ENCODE data around the gene SCD5.

SCD5 gene

DNA sequence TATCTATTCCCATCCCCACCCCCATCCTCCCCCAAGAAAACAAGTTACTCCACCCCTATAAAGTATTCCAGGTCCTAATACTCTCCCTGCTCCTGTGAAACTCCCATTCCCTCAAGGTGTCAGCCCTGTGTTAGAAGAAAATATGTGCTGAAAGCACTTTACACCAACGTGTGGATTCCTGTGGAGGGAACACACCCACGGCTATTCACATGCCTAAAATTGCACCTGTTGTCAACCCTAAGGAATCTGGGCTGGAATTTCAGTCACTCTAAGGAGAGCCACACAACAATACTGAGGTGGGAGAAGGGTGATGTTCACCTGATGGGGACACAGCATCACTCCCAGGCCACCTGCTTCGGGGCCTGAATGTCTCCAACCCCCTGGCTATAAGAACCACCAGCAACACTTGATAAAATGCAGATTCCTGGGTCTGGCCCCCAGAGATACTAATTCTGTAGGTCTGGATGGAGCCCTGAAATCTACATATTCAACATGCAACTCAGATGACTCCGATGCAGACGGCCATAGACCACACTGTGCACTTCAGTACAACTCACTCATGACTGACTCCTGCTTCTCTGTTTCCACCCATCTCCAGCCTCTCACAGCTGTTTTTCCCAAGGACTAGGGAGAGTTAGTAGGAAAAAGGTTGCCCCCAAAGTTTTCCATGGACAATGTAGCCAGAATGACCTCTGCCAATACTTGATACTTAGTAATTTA is 15.8 kb downstream of the SCD5 start:
- H3K4me1 ChIP-seq (ENCODE audit: control insufficient read depth, insufficient read depth, low read length, poor library complexity, severe bottlenecking) = peaks cover 22% of the 10 kb centered on the region
- H3K9me3 ChIP-seq (ENCODE audit: control insufficient read depth, low read length) = no peaks in the 10 kb centered on the region
- H3K4me3 ChIP-seq (ENCODE audit: extremely low read depth, insufficient read depth, low read length, poor library complexity, severe bottlenecking) = no peak overlapping the region
- H3K27ac ChIP-seq (ENCODE audit: low read depth, low read length, severe bottlenecking) = no peak overlapping the region
- no peaks in the 10 kb centered on the region for H3K36me3 ChIP-seq (ENCODE audit: control insufficient read depth, insufficient read depth, low read length)
- WGBS, 2 experiments (ENCODE audit: insufficient coverage in 2 of 2) = 64 to 80% methylated on average over 1 to 4 of the region's 5 CpGs

DNA sequence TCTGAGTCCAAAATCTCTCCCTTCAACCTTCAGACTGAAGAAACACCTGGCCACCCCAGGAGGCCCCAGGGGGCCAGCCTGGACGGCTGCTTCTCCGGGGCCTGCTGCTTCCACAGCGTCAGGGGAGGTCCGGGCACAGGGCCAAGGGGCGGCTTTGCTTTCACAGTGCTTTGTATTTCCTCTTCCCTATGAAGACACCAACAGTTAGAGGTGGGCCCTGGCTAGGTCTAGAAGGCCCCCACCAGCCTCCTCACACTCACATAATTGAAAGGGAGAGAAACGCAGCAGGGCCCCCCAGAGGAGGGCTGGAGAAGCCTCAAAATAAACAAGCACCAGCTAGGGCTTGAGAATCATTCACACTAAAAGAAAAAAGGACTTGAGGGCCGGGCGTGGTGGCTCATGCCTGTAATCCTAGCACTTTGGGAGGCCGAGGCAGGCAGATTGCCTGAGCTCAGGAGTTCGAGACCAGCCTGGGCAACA is 17.8 kb downstream of the SCD5 start:
- H3K36me3 ChIP-seq (ENCODE audit: control insufficient read depth, insufficient read depth, low read length) = no peaks in the 10 kb centered on the region
- WGBS, 2 experiments (ENCODE audit: insufficient coverage in 2 of 2) = 31 to 52% methylated on average over 4 of the region's 10 CpGs

DNA sequence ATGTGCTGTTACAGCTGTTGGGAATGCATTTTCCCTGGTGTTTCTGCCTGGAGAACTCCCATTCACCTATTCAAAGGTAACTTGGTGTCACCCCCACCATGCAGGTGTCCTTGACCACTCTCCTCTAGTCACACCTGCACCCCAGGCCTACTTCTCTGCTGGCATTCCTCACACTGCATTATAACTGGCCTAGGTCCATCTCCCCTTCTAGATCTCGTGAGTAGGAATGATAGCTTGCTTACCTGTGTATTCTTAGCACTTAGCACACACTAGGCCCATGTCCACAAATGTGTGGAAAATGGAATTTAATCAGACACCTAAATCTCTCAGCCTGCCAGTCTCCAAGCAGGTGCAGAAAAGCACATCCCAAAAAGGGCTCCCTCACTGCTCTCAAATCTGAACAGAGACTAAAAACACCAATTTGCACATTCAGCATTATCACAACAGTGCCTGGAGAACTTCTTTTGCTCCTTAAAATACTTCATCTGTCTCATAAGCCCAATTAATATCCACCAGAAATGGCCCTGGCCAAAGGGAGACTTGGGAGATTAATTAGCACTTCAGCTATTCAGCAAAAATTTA is 18.3 kb downstream of the SCD5 start:
- H3K27ac ChIP-seq (ENCODE audit: low read depth, low read length, severe bottlenecking) = no peak overlapping the region
- no peaks in the 10 kb centered on the region for H3K9me3 ChIP-seq (ENCODE audit: control insufficient read depth, low read length)
- WGBS, 2 experiments (ENCODE audit: insufficient coverage in 2 of 2) = 83% methylated on average over 1 of the region's 1 CpG; no CpG with 5 or more reads in 1 of the 2 experiments

More for the DNA sequence above, 17.8 kb downstream of the SCD5 start:
- no peak overlapping the region for H3K4me3 ChIP-seq (ENCODE audit: extremely low read depth, insufficient read depth, low read length, poor library complexity, severe bottlenecking)
- no peaks in the 10 kb centered on the region for H3K9me3 ChIP-seq (ENCODE audit: control insufficient read depth, low read length)
- H3K4me1 ChIP-seq (ENCODE audit: control insufficient read depth, insufficient read depth, low read length, poor library complexity, severe bottlenecking) = peaks cover 13% of the 10 kb centered on the region
- no peak overlapping the region for H3K27ac ChIP-seq (ENCODE audit: low read depth, low read length, severe bottlenecking)

DNA sequence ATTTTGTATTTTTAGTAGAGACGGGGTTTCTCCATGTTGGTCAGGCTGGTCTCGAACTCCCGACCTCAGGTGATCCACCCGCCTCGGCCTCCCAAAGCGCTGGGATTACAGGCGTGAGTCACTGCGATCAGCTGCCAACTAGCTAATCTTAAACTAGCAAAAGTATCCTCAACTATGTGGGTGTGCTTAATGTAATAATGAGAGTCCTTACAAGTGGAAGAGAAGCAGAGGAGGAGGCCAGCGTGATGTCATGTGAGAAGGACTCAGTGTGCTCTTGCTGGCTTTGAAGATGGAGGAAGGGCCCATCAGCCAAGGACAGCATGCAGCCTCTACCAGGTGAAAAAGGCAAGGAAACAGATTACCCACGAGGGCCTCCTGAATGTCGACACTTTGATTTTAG is 19.6 kb downstream of the SCD5 start:
- 92 to 97% methylated on average over 3 of the region's 11 CpGs for WGBS, 2 experiments (ENCODE audit: insufficient coverage in 2 of 2)
- no peak overlapping the region for H3K4me3 ChIP-seq (ENCODE audit: extremely low read depth, insufficient read depth, low read length, poor library complexity, severe bottlenecking)

More for the DNA sequence above, 18.3 kb downstream of the SCD5 start:
- Histone ChIP-seq H3K4me1 (ENCODE audit: control insufficient read depth, insufficient read depth, low read length, poor library complexity, severe bottlenecking) (peaks cover 12% of the 10 kb centered on the region), H3K36me3 (ENCODE audit: control insufficient read depth, insufficient read depth, low read length) (no peaks in the 10 kb centered on the region), H3K4me3 (ENCODE audit: extremely low read depth, insufficient read depth, low read length, poor library complexity, severe bottlenecking) (no peak overlapping the region)

DNA sequence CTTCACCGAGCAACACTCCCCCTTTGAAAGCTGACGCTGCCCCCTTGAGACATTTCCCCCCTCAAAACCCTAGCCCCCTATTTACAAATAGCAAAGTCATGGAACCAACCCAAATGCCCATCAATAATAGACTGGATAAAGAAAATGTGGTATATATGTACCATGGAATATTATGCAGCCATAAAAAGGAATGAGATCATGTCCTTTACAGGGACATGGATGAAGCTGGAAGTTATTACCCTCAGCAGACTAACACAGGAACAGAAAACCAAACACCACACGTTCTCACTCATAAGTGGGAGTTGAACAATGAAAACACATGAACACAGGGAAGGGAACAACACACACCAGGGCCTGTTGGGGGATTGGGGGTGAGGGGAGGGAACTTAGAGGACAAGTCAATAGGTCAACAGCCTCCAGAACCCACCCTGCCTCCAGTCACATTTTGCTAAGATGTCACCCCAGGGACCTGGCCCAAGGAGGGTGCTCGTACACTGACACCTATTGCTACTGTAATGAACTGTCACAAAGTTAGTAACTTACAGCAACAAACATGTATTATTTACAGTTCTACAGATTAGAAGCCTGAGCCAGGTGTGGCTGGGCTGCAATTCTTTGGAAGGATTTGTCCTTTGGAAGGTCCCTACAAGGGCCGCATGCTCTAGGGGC is 20.6 kb downstream of the SCD5 start:
- no peak overlapping the region for H3K4me3 ChIP-seq (ENCODE audit: extremely low read depth, insufficient read depth, low read length, poor library complexity, severe bottlenecking)
- no peaks in the 10 kb centered on the region for H3K9me3 ChIP-seq (ENCODE audit: control insufficient read depth, low read length)
- H3K36me3 ChIP-seq (ENCODE audit: control insufficient read depth, insufficient read depth, low read length) = no peaks in the 10 kb centered on the region
- H3K27ac ChIP-seq (ENCODE audit: low read depth, low read length, severe bottlenecking) = no peak overlapping the region
- 89 to 100% methylated on average over 2 of the region's 5 CpGs for WGBS, 2 experiments (ENCODE audit: insufficient coverage in 2 of 2)
- peaks cover 11% of the 10 kb centered on the region for H3K4me1 ChIP-seq (ENCODE audit: control insufficient read depth, insufficient read depth, low read length, poor library complexity, severe bottlenecking)

More for the DNA sequence above, 19.6 kb downstream of the SCD5 start:
- no peaks in the 10 kb centered on the region for H3K9me3 ChIP-seq (ENCODE audit: control insufficient read depth, low read length)
- H3K36me3 ChIP-seq (ENCODE audit: control insufficient read depth, insufficient read depth, low read length) = no peaks in the 10 kb centered on the region
- H3K4me1 ChIP-seq (ENCODE audit: control insufficient read depth, insufficient read depth, low read length, poor library complexity, severe bottlenecking) = peaks cover 13% of the 10 kb centered on the region
- H3K27ac ChIP-seq (ENCODE audit: low read depth, low read length, severe bottlenecking) = no peak overlapping the region

DNA sequence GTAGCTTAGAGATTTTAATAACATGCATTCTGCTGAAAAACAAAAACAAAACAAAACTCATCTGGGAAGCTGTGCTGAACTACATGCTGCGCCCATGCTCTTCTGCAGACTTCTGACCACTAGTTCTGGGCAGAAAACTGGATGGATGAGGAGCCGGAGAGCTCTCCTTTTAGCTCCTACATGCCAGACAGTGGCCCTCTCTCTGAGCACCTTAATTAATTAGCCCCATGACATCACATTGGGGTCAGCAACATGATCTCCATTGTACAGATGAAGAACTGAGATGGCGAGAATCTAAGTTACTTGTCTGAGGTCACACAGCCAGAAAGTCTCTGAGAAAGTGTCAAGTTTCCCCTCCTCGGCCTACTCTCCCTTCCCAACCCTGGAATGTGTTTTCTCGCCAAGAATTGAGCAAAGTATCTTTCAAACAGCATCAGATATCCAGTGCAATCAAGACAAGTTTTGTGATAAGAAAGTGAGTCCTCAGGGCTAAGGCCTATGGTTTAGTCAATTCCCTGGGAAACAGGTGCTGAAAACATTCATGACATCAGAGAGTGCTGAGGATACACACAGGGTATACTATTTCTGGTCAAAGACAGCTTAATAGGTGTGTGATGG is 21.6 kb downstream of the SCD5 start:
- Histone ChIP-seq H3K4me1 (ENCODE audit: control insufficient read depth, insufficient read depth, low read length, poor library complexity, severe bottlenecking) (peaks cover 8% of the 10 kb centered on the region), H3K27ac (ENCODE audit: low read depth, low read length, severe bottlenecking) (no peak overlapping the region), H3K36me3 (ENCODE audit: control insufficient read depth, insufficient read depth, low read length) (no peaks in the 10 kb centered on the region), H3K4me3 (ENCODE audit: extremely low read depth, insufficient read depth, low read length, poor library complexity, severe bottlenecking) (no peak overlapping the region), H3K9me3 (ENCODE audit: control insufficient read depth, low read length) (no peaks in the 10 kb centered on the region)
- 92 to 96% methylated on average over 2 to 3 of the region's 5 CpGs for WGBS, 2 experiments (ENCODE audit: insufficient coverage in 2 of 2)

DNA sequence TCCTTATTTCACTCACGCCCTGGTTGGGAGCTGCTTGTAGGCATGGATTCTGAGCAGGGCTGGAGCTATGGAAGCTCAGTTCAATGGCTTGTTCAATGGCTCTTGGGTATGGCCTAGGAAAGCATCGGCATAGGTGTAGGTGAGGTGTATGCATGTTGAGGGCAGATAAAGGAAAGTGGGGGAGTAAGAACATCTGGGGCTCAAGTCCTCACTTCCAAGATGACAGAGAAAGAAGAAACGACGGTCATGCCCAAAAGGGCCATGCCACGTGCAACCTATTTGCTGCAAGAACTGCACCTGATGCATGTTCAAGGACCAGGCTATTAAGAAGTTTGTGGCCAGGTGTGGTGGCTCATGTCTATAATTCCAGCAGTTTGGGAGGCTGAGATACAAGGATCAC is 23.4 kb downstream of the SCD5 start:
- H3K9me3 ChIP-seq (ENCODE audit: control insufficient read depth, low read length) = no peaks in the 10 kb centered on the region
- 89 to 96% methylated on average over 4 of the region's 5 CpGs for WGBS, 2 experiments (ENCODE audit: insufficient coverage in 2 of 2)
- no peak overlapping the region for H3K27ac ChIP-seq (ENCODE audit: low read depth, low read length, severe bottlenecking)
- no peak overlapping the region for H3K4me3 ChIP-seq (ENCODE audit: extremely low read depth, insufficient read depth, low read length, poor library complexity, severe bottlenecking)
- H3K36me3 ChIP-seq (ENCODE audit: control insufficient read depth, insufficient read depth, low read length) = no peaks in the 10 kb centered on the region
- H3K4me1 ChIP-seq (ENCODE audit: control insufficient read depth, insufficient read depth, low read length, poor library complexity, severe bottlenecking) = peaks cover 8% of the 10 kb centered on the region

DNA sequence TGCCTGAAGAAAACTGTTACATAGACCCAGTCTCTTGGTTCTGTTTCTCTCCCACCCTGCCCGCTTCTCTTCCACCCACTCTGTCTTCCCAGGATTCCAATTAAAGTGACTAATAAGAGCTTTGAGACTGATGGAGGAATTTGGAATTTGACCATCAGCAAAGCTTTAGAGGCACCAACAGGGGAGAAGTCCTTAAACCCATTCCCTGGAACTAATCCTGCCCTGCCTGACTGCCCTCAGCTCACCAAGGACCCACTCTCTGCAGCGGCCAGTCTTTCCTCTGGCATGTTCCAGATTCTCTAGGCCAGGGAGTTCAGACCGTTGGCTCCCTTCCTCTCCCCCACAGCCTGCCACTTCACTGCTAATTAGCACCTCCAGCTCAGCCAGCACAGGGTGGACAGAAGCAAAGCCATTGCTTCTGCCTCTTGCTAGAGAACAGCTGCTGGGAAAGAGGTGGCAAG is 23.9 kb downstream of the SCD5 start:
- 19 to 40% methylated on average over 1 to 2 of the region's 3 CpGs for WGBS, 2 experiments (ENCODE audit: insufficient coverage in 2 of 2)
- Histone ChIP-seq H3K4me3 (ENCODE audit: extremely low read depth, insufficient read depth, low read length, poor library complexity, severe bottlenecking) (no peak overlapping the region), H3K4me1 (ENCODE audit: control insufficient read depth, insufficient read depth, low read length, poor library complexity, severe bottlenecking) (peaks cover 8% of the 10 kb centered on the region), H3K36me3 (ENCODE audit: control insufficient read depth, insufficient read depth, low read length) (no peaks in the 10 kb centered on the region), H3K9me3 (ENCODE audit: control insufficient read depth, low read length) (no peaks in the 10 kb centered on the region), H3K27ac (ENCODE audit: low read depth, low read length, severe bottlenecking) (no peak overlapping the region)

DNA sequence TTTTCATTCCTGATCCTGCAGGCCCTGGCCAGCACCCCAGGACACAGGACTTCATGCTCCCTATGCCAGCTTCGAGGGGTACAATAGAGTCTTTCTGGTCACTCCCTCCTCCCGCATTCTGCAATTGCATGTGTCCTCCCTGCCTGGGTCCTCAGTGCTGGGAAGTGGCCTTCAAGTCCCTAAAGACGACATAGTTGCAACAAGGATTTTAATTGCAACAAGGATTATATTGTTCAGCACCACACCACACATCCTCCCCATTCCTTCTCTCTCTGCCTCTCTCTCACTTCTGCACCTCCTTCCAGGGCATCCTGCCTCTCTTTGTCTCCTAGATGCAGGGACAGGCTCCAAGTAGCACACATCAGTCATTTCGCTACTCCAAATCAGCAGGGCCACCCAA is 25.5 kb downstream of the SCD5 start:
- Histone ChIP-seq H3K36me3 (ENCODE audit: control insufficient read depth, insufficient read depth, low read length) (no peaks in the 10 kb centered on the region), H3K9me3 (ENCODE audit: control insufficient read depth, low read length) (no peaks in the 10 kb centered on the region), H3K4me3 (ENCODE audit: extremely low read depth, insufficient read depth, low read length, poor library complexity, severe bottlenecking) (no peak overlapping the region), H3K27ac (ENCODE audit: low read depth, low read length, severe bottlenecking) (no peak overlapping the region), H3K4me1 (ENCODE audit: control insufficient read depth, insufficient read depth, low read length, poor library complexity, severe bottlenecking) (peaks cover 8% of the 10 kb centered on the region)
- WGBS, 2 experiments (ENCODE audit: insufficient coverage in 2 of 2) = 62 to 63% methylated on average over 3 of the region's 4 CpGs

DNA sequence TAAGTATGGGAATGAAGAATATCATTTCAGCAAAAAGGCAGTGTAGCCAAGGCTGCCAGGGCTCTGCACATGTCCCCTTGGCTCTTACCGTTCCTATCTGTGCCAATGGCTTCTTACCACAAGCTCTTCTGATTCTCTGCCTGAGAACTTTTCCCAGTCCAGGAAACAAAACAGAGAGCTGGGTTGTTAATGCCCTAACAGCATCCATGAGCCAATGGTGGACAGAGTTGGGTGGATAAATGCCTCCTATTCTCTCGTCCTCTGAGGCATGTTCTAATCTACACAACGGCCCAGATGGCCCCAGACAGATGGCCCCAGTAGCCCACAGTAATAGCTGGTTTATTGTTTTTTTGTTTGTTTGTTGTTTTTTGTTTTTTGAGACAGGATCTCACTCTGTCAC is 28.0 kb downstream of the SCD5 start:
- no peaks in the 10 kb centered on the region for H3K9me3 ChIP-seq (ENCODE audit: control insufficient read depth, low read length)
- H3K27ac ChIP-seq (ENCODE audit: low read depth, low read length, severe bottlenecking) = no peak overlapping the region
- no peaks in the 10 kb centered on the region for H3K36me3 ChIP-seq (ENCODE audit: control insufficient read depth, insufficient read depth, low read length)
- WGBS, 2 experiments (ENCODE audit: insufficient coverage in 2 of 2) = 82 to 83% methylated on average over 1 to 2 of the region's 3 CpGs
- H3K4me1 ChIP-seq (ENCODE audit: control insufficient read depth, insufficient read depth, low read length, poor library complexity, severe bottlenecking) = peaks cover 8% of the 10 kb centered on the region
- H3K4me3 ChIP-seq (ENCODE audit: extremely low read depth, insufficient read depth, low read length, poor library complexity, severe bottlenecking) = no peak overlapping the region
